ENCODE data around the gene CETN2.

DNA sequence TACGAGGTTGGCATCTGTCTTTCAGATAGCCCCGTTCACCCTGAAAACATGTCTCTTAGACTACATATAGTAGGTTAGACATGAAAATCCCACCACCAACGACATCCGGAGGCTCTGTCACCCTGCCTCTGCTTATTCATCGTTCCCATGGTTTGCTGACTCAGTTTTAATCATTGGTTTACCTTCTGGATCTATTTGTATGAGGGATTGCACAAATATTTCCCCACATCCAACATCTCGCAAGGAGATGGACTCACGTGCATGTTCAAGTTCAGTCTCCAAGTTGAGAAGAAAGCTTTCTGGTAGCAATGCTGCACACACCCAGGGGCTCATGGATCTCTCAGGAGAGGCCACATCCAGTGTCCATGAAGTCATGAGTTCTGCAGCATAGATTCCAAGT, 10.8 kb downstream of the CETN2 start:
- TF ChIP-seq, protein P1, sequence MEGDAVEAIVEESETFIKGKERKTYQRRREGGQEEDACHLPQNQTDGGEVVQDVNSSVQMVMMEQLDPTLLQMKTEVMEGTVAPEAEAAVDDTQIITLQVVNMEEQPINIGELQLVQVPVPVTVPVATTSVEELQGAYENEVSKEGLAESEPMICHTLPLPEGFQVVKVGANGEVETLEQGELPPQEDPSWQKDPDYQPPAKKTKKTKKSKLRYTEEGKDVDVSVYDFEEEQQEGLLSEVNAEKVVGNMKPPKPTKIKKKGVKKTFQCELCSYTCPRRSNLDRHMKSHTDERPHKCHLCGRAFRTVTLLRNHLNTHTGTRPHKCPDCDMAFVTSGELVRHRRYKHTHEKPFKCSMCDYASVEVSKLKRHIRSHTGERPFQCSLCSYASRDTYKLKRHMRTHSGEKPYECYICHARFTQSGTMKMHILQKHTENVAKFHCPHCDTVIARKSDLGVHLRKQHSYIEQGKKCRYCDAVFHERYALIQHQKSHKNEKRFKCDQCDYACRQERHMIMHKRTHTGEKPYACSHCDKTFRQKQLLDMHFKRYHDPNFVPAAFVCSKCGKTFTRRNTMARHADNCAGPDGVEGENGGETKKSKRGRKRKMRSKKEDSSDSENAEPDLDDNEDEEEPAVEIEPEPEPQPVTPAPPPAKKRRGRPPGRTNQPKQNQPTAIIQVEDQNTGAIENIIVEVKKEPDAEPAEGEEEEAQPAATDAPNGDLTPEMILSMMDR (IDR thresholded peaks at IDR 0.05; ENCODE audit: low read length), result no peak
- no peak for TF ChIP-seq EZH2phosphoT487 (IDR thresholded peaks at IDR 0.05; ENCODE audit: low read length)
